ENCODE measurements around the gene HASPIN. TPM values are rescaled to one million over a fixed set of nuclear protein-coding genes. Genes with fewer than 3 reads are reported as not detected.
"Not testable (repeated sequence)": the region's sequence is repeated elsewhere in the genome, so short reads cannot be mapped to it uniquely, and the experiment has no call there.

Gene HASPIN
- total RNA-seq, 1 experiment from 2014 or later: 16.2 TPM

DNA sequence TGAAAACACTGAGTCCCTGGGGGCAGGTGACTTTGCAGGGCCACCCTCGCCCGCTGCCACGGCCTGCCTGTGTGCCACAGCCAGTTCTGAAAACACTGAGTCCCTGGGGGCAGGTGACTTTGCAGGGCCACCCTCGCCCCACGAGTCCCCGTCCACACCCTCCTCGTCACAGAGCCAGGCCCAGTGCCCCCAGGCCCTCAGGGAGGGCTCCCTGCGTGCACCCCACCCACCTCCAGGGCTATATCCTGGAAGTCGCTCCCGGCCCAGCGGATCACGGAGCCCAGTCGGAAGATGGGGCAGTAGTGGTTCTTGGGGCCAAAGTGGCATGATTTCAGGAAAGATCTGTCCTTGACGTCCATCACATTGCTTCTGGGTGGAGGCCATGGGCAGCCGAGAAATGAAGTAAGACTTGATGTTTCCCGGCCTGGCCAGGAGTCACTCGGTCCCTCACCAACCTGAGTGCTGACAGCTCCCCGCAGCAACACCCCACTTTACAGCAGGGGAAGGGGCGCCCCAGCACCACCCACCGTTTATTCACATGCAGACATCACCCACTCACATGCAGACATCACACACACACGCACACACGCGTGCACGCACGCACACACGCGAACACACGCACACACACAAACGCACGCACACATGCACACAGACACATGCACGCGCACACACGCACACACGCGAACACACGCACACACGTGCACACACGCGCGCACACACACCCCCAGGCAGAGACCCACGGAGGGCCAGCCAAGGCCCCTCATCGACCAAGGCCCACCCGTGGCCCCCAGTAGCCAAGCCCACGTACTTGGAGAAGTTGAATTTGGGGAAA is 34.2 kb upstream of the HASPIN start:
- Histone ChIP-seq H3K9me3 (replicated peaks) (no peaks in the 10 kb centered on the region), H3K4me3 (no peak overlapping the region), H3K27me3 (replicated peaks) (0 out of 2 replicates have a peak, but pooled peaks cover 1% of the 10 kb centered on the region), H3K36me3 (no peaks in the 10 kb centered on the region), H3K27ac (no peak overlapping the region), H3K4me1 (replicated peaks) (no peaks in the 10 kb centered on the region)
- no peak for DNase-seq (ENCODE audit: low read depth in 1 of 2, low spot score in 2 of 2)

DNA sequence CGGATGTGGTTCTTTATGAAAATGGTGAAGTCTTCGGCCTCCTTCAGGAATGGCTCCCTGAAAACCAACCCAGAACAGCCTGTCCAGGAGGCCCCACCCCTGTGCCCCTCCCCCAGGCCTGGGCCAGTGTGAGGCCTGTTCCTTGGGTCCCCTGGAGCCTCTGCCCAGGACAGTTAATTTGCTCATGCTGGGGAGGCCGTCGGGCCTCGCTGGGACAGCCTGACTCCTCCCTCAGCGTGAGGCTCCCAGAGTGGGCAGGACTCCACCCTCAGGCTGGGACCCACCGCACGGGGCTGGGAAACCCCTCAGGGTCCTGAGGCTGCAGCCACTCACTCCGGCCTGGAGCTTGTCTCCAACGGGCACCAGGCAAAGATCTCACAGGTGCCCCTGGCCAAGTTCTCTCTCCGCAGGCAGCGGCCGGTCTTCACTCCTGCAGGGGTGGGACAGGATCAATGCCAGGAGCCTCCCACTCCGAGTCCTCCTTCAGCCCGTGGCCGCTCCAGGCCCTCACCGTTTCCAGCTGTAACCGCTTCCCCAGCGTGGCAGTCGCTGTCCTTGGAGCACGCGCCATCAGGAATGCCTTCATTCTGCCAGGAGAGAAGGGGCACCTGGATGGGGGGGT is 33.5 kb upstream of the HASPIN start:
- Histone ChIP-seq H3K4me1 (replicated peaks) (peaks cover 1% of the 10 kb centered on the region), H3K4me3 (no peak overlapping the region), H3K27me3 (replicated peaks) (peaks cover 8% of the 10 kb centered on the region), H3K36me3 (no peaks in the 10 kb centered on the region), H3K27ac (no peak overlapping the region), H3K9me3 (replicated peaks) (no peaks in the 10 kb centered on the region)
- DNase-seq (ENCODE audit: low read depth in 1 of 2, low spot score in 2 of 2): no peak

DNA sequence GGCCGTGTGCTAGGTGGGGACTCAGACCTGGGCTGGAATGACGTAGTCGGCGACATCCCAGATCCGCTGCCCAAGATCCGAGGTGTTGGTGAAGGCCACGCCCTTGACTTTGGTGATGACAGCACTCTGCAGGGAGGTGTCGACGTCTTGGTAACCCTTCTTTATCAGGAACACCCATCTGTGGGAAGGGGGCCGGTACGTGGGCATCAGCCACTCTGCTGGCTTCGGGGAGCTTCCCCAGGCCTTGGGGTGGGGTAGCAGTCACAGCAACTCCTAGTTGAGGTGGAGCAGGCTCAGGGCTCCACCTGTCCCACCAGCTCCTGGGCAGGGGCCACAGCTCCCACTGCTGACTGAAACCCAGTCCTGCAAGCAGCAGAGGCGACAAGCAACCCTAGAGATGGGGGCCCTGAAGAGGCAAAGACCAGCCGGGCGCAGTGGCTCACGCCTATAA is 32.1 kb upstream of the HASPIN start:
- DNase-seq (ENCODE audit: low read depth in 1 of 2, low spot score in 2 of 2): no peak
- H3K4me1 ChIP-seq (replicated peaks): peaks cover 10% of the 10 kb centered on the region
- H3K36me3 ChIP-seq: no peaks in the 10 kb centered on the region
- no peak overlapping the region for H3K27ac ChIP-seq
- no peak overlapping the region for H3K4me3 ChIP-seq
- H3K27me3 ChIP-seq (replicated peaks): peaks cover 23% of the 10 kb centered on the region
- H3K9me3 ChIP-seq (replicated peaks): no peaks in the 10 kb centered on the region

- Histone ChIP-seq H3K27ac (no peak overlapping the region), H3K4me3 (no peak overlapping the region), H3K27me3 (replicated peaks) (peaks cover 25% of the 10 kb centered on the region), H3K36me3 (no peaks in the 10 kb centered on the region), H3K9me3 (replicated peaks) (no peaks in the 10 kb centered on the region), H3K4me1 (replicated peaks) (peaks cover 10% of the 10 kb centered on the region)
- DNase-seq (ENCODE audit: low read depth in 1 of 2, low spot score in 2 of 2): no peak
Measured at GRCh38 chr17:3692346-3692745, 31.4 kb upstream of the HASPIN start.

GRCh38 chr17:3693141-3693540 is 30.6 kb upstream of the HASPIN start:
- no peak overlapping the region for H3K27ac ChIP-seq

GRCh38 chr17:3693829-3694231 is 29.9 kb upstream of the HASPIN start:
- no peak overlapping the region for H3K4me3 ChIP-seq
- H3K9me3 ChIP-seq (replicated peaks): 0 out of 2 replicates have a peak, but pooled peaks cover 3% of the 10 kb centered on the region
- H3K27me3 ChIP-seq (replicated peaks): peaks cover 25% of the 10 kb centered on the region
- H3K36me3 ChIP-seq: no peaks in the 10 kb centered on the region
- DNase-seq (ENCODE audit: low read depth in 1 of 2, low spot score in 2 of 2): no peak
- peaks cover 10% of the 10 kb centered on the region for H3K4me1 ChIP-seq (replicated peaks)
- H3K27ac ChIP-seq: no peak overlapping the region

More at GRCh38 chr17:3693141-3693540, 30.6 kb upstream of the HASPIN start:
- Histone ChIP-seq H3K36me3 (no peaks in the 10 kb centered on the region), H3K27me3 (replicated peaks) (peaks cover 25% of the 10 kb centered on the region), H3K4me3 (no peak overlapping the region), H3K4me1 (replicated peaks) (peaks cover 10% of the 10 kb centered on the region), H3K9me3 (replicated peaks) (0 out of 2 replicates have a peak, but pooled peaks cover 2% of the 10 kb centered on the region)
- no peak for DNase-seq (ENCODE audit: low read depth in 1 of 2, low spot score in 2 of 2)

DNA sequence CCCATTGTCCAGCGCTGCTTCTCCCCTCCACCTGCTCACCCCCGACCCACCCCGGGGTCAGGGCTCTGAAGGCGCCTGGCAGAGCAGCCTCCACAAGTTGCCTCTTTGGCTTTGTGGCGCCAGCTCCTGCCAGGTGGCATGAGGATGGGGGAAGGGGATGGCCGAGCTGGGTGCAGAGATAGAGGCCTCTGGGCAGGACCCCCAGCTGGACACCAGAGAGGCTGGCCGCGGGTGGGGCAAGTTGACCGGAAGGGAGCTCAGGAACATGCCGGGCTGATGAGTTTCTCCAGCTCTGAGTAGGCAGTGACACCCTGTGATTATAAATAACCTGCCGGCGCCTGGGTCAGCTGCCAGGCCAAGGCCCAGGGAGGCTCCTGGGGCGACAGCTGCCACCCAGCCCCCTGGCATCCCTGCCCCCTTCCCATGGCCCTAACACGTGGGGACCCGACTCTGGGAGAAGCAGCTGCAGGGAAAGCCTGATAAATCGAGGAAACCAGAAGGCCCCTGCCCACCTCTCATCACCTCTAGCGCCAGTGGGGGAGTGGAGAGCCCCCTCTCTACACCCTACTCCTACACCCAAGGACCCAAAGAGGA is 28.5 kb upstream of the HASPIN start:
- Histone ChIP-seq H3K27me3 (replicated peaks) (peaks cover 25% of the 10 kb centered on the region), H3K4me3 (no peak overlapping the region), H3K4me1 (replicated peaks) (peaks cover 10% of the 10 kb centered on the region), H3K9me3 (replicated peaks) (0 out of 2 replicates have a peak, but pooled peaks cover 3% of the 10 kb centered on the region), H3K27ac (no peak overlapping the region), H3K36me3 (no peaks in the 10 kb centered on the region)
- no peak for DNase-seq (ENCODE audit: low read depth in 1 of 2, low spot score in 2 of 2)

- Histone ChIP-seq H3K9me3 (replicated peaks) (0 out of 2 replicates have a peak, but pooled peaks cover 3% of the 10 kb centered on the region), H3K4me3 (peak within 1 kb of the TSS; percentile 23), H3K36me3 (no peaks in the 10 kb centered on the region), H3K4me1 (replicated peaks) (peaks cover 10% of the 10 kb centered on the region), H3K27me3 (replicated peaks) (peaks cover 25% of the 10 kb centered on the region), H3K27ac (no peak within 1 kb of the TSS)
- no peak for DNase-seq (ENCODE audit: low read depth in 1 of 2, low spot score in 2 of 2)
Measured at GRCh38 chr17:3695723-3696411, 27.8 kb upstream of the HASPIN start, which contains the start of gene P2RX5. TSS of gene P2RX5 (minus strand) at chr17:3696155. CDS start at chr17:3696005, 150 bp downstream.

DNA sequence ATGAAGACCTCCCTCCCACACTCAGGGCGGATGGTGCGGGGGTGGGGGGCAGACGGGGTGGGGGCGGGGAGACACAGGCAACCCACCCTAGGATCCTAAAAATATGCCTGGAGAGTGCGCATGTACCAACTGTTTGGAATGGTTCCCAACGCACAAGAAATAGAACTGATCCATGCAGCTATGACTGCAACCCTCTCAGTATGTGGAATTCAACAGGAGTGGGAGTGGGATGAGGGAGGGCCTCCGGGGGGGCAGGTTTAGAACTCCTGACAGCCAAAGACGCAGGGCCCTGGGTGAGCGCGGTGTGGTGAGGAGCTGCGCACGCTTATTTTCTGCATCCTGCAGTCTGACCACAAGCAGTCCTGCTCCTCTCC is 26.6 kb upstream of the HASPIN start:
- H3K27ac ChIP-seq: no peak overlapping the region
- no peaks in the 10 kb centered on the region for H3K36me3 ChIP-seq
- H3K4me1 ChIP-seq (replicated peaks): peaks cover 10% of the 10 kb centered on the region
- H3K27me3 ChIP-seq (replicated peaks): peaks cover 25% of the 10 kb centered on the region
- DNase-seq (ENCODE audit: low read depth in 1 of 2, low spot score in 2 of 2): no peak
- no peak overlapping the region for H3K4me3 ChIP-seq
- H3K9me3 ChIP-seq (replicated peaks): peaks cover 4% of the 10 kb centered on the region; the same call in 1 of the 2 replicates

DNA sequence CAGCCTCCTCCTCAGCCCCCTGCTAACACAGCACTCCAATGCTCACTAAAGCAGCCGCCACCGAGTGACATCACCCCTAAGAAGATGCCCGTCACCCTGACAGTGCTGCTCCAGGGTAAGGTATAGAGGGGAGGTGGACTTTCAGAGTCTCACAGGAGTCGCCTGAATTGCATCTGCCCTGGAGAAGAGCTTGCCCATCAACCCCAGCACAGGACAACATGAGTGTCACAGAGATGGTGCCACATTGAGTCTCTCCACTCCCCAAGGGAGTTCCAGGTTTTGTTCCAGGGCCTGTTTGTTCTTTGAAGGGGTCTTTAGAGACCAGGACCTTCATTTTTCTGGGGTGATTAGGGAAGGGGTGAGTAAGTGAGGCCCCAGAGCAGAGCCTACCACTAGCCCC is 25.6 kb upstream of the HASPIN start:
- DNase-seq (ENCODE audit: low read depth in 1 of 2, low spot score in 2 of 2): no peak
- peaks cover 25% of the 10 kb centered on the region for H3K27me3 ChIP-seq (replicated peaks)
- H3K27ac ChIP-seq: no peak overlapping the region
- peaks cover 5% of the 10 kb centered on the region; the same call in 1 of the 2 replicates for H3K9me3 ChIP-seq (replicated peaks)
- H3K36me3 ChIP-seq: no peaks in the 10 kb centered on the region
- H3K4me1 ChIP-seq (replicated peaks): peaks cover 10% of the 10 kb centered on the region
- H3K4me3 ChIP-seq: no peak overlapping the region

GRCh38 chr17:3699951-3700350 is 23.8 kb upstream of the HASPIN start:
- peaks cover 10% of the 10 kb centered on the region for H3K4me1 ChIP-seq (replicated peaks)
- DNase-seq (ENCODE audit: low read depth in 1 of 2, low spot score in 2 of 2): no peak
- peaks cover 5% of the 10 kb centered on the region; the same call in 1 of the 2 replicates for H3K9me3 ChIP-seq (replicated peaks)
- H3K4me3 ChIP-seq: no peak overlapping the region
- H3K36me3 ChIP-seq: no peaks in the 10 kb centered on the region
- no peak overlapping the region for H3K27ac ChIP-seq
- H3K27me3 ChIP-seq (replicated peaks): peaks cover 19% of the 10 kb centered on the region

GRCh38 chr17:3702041-3702539 is 21.6 kb upstream of the HASPIN start:
- not testable (repeated sequence) for H3K9me3 ChIP-seq (replicated peaks); DNase-seq (ENCODE audit: low read depth in 1 of 2, low spot score in 2 of 2); H3K27ac ChIP-seq; H3K36me3 ChIP-seq; H3K27me3 ChIP-seq (replicated peaks); H3K4me3 ChIP-seq; H3K4me1 ChIP-seq (replicated peaks)

Measured in SJSA1 (cell line).